RWPE2 (cell line): Measurements from ENCODE around the gene INSC.
"Not testable (repeated sequence)": the region's sequence is repeated elsewhere in the genome, so short reads cannot be mapped to it uniquely, and the experiment has no call there.

Experiments
- ATAC-seq: fragments of 200-7000 bp; cut with Tn5 transposase; 3 replicates; pipeline ENCODE4 v1.9.1; 2021; ENCODE audit warnings: low read depth
- DNase-seq: peaks from one replicate; pipeline ENCODE4 v3.0.0-alpha.2; 2020; ENCODE audit warnings: low spot score
- H3K27ac ChIP-seq: fragments of 450-650 bp; 2 replicates; pipeline ENCODE4 v1.5.1; 2017; ENCODE audit warnings: mild to moderate bottlenecking; ENCODE audit not compliant: poor library complexity, severe bottlenecking
- H3K27me3 ChIP-seq: fragments of 250-450 bp; sonication (Bioruptor Pico); 2 replicates; pipeline ENCODE4 v1.5.1; 2021; ENCODE audit warnings: mild to moderate bottlenecking, moderate library complexity; ENCODE audit not compliant: insufficient read depth, poor library complexity, severe bottlenecking
- H3K36me3 ChIP-seq: fragments of 250-450 bp; sonication (Bioruptor Pico); 2 replicates; pipeline ENCODE4 v1.5.1; 2020; ENCODE audit warnings: low read depth, mild to moderate bottlenecking, moderate library complexity
- H3K4me1 ChIP-seq: fragments of 250-450 bp; sonication (Bioruptor Pico); 2 replicates; pipeline ENCODE4 v1.5.1; 2021; ENCODE audit warnings: mild to moderate bottlenecking, moderate library complexity; ENCODE audit not compliant: insufficient read depth, poor library complexity, severe bottlenecking
- H3K4me3 ChIP-seq: fragments of 250-450 bp; sonication (Bioruptor Pico); 2 replicates; pipeline ENCODE4 v1.5.1; 2021; ENCODE audit warnings: mild to moderate bottlenecking, moderate library complexity; ENCODE audit not compliant: severe bottlenecking
- H3K9me3 ChIP-seq: fragments of 250-450 bp; sonication (Bioruptor Pico); 2 replicates; pipeline ENCODE4 v1.5.1; 2021; ENCODE audit warnings: mild to moderate bottlenecking, moderate library complexity; ENCODE audit not compliant: severe bottlenecking
- CTCF ChIP-seq: fragments of 450-650 bp; IDR thresholded peaks from one replicate; pipeline ENCODE4 v1.5.1; 2017; ENCODE audit warnings: mild to moderate bottlenecking, moderate library complexity; ENCODE audit not compliant: poor library complexity, severe bottlenecking

INSC gene

GRCh38 chr11:15114501-15115475 lies at the start of gene INSC:
TSS of gene INSC (plus strand) at chr11:15114923. CDS start at chr11:15149175, 34,252 bp downstream.
- DNase-seq: no peak
- no peak within 1 kb of the TSS for H3K27ac ChIP-seq
- TF ChIP-seq CTCF: no peak

GRCh38 chr11:15069751-15070150 lies 45.0 kb upstream of the INSC start:
- H3K27ac ChIP-seq, H3K4me1 ChIP-seq, ATAC-seq, DNase-seq, H3K36me3 ChIP-seq, H3K4me3 ChIP-seq, H3K9me3 ChIP-seq: not testable (repeated sequence)
- H3K27me3 ChIP-seq: peaks cover 35% of the 10 kb centered on the region

More at GRCh38 chr11:15114501-15115475, at the start of gene INSC:
- Histone ChIP-seq H3K27me3 (no peaks in the 10 kb centered on the region), H3K4me3 (no peak within 1 kb of the TSS), H3K36me3 (no peaks in the 10 kb centered on the region), H3K4me1 (peaks cover under 1% of the 10 kb centered on the region), H3K9me3 (no peaks in the 10 kb centered on the region)
- peak; percentile 17; the same call in 1 of the 3 replicates for ATAC-seq

- DNase-seq: no peak
- Histone ChIP-seq H3K4me3 (no peak overlapping the region), H3K36me3 (no peaks in the 10 kb centered on the region), H3K27ac (no peak overlapping the region), H3K9me3 (no peaks in the 10 kb centered on the region), H3K27me3 (peaks cover 42% of the 10 kb centered on the region), H3K4me1 (peaks cover 3% of the 10 kb centered on the region)
- TF ChIP-seq CTCF: no peak
- ATAC-seq: no peak
Observed at GRCh38 chr11:15071556-15072255, 43.0 kb upstream of the INSC start.

GRCh38 chr11:15072551-15073143 lies 42.1 kb upstream of the INSC start:
- no peaks in the 10 kb centered on the region for H3K36me3 ChIP-seq
- no peak overlapping the region for H3K4me3 ChIP-seq
- H3K27ac ChIP-seq: no peak overlapping the region
- no peaks in the 10 kb centered on the region for H3K9me3 ChIP-seq
- H3K27me3 ChIP-seq: peaks cover 43% of the 10 kb centered on the region
- no peak for TF ChIP-seq CTCF
- DNase-seq: no peak
- ATAC-seq: no peak
- peaks cover 3% of the 10 kb centered on the region for H3K4me1 ChIP-seq
